Ovary (tissue), 9 donors: ENCODE measurements around the gene WNT16. TPM values are rescaled to one million over a fixed set of nuclear protein-coding genes. Genes with fewer than 3 reads are reported as not detected.

ENCODE experiments used
- DNase-seq, 5 donors: peaks; one replicate each; pipeline ENCODE4 v3.0.0-alpha.2; 2019 to 2020
- H3K27ac ChIP-seq, 2 donors: fragments of 200-600 bp; one replicate each; pipeline versions ENCODE4 v1.5.1 to v1.8.0; 2019 to 2022
- H3K27me3 ChIP-seq: fragments of 200-600 bp; one replicate; pipeline ENCODE4 v1.8.0; 2022
- H3K36me3 ChIP-seq: fragments of 200-600 bp; sonication (generic); one replicate; pipeline ENCODE4 v1.5.1; 2019
- H3K4me1 ChIP-seq: one replicate; pipeline ENCODE4 v1.8.1; 2013; ENCODE audit warnings: mild to moderate bottlenecking, moderate library complexity; ENCODE audit not compliant: insufficient read depth
- H3K4me3 ChIP-seq: fragments of 200-600 bp; sonication (generic); one replicate; pipeline ENCODE4 v1.5.1; 2017
- H3K9me3 ChIP-seq, 2 donors: fragments of 200-600 bp in 1 of 2; sonication (generic) in 1 of 2; one replicate each; pipeline versions ENCODE4 v1.5.1 to v1.8.1; 2013 to 2019; ENCODE audit warnings: mild to moderate bottlenecking in 1 of 2, moderate library complexity in 1 of 2
- EP300 ChIP-seq: sonication (generic); formaldehyde crosslinking; IDR thresholded peaks from one replicate; pipeline ENCODE4 v1.6.1; 2017; ENCODE audit warnings: antibody characterized with exemption
- POLR2A ChIP-seq: fragments of 450-650 bp; IDR thresholded peaks from one replicate; pipeline ENCODE4 v1.6.1; 2017; ENCODE audit warnings: antibody characterized with exemption, mild to moderate bottlenecking, moderate library complexity
- WGBS, 3 donors: extraction: QIAGEN DNeasy Blood & Tissue Kit in 1 of 3; methylation state at CpG; one replicate each; pipeline versions ENCODE4 v1.1.5 to v1.1.7; 2013 to 2017; 5-methylcytosine and 5-hydroxymethylcytosine counted together
- intact Hi-C, 4 donors: fragments of 100-400 bp; cut with DNase I; formaldehyde crosslinking; loops; one replicate each; pipeline versions ENCODE4 v1.11.0 to v1.15.1; 2022 to 2023
- polyA plus RNA-seq, 2 donors: library from polyadenylated mRNA; stranded (reverse); fragments of 200-250 nt in 1 of 2; fragments of 350-450 nt in 1 of 2; fragmentation: Illumina TruSeq in 1 of 2; extraction: RNeasy Lipid Tissue Mini Kit (QIAGEN cat#74804) in 1 of 2; gene quantifications; one replicate each; pipeline ENCODE4 v1.2.3, GENCODE V29; 2013 to 2014
- total RNA-seq, 7 donors: library from RNA; depleted of rRNA in 2 of 7; stranded (reverse); fragments of >200 nt in 2 of 7; fragmentation: NEBNext Ultra II Directional in 3 of 7; extraction: Animal tissue kit (Norgen Biotek cat#: 25700) in 3 of 7; gene quantifications; one replicate each; pipeline versions ENCODE4 v1.1.0 to v1.2.4, GENCODE V29; 2016 to 2023
- TF ChIP-seq, protein P1 (sequence below), 3 donors: fragments of 450-650 bp in 2 of 3; fragments of 200-600 bp in 1 of 3; IDR thresholded peaks; one replicate each; pipeline versions ENCODE4 v1.5.1 to v1.8.0; 2016 to 2022; ENCODE audit warnings: antibody characterized with exemption in 3 of 3, mild to moderate bottlenecking in 1 of 3
- donor health status: DM: no; HTN: no; CAD: no; lungs with moderate emphysema.
- donor health status: DM: no; HTN: no; CAD: no.
- donor health status: Bipolar disorder and iron deficiency.
- donor health status: DM: yes; HTN: yes; CAD: no.
- donor health status: DM: no; HTN: no; CAD: no.
- donor health status: DM: yes; HTN: yes; CAD: no.

WNT16 gene
- total and polyA plus RNA-seq, 9 donors, result 0.02 to 1.5 (median 0.12) TPM; not detected in 4

DNA sequence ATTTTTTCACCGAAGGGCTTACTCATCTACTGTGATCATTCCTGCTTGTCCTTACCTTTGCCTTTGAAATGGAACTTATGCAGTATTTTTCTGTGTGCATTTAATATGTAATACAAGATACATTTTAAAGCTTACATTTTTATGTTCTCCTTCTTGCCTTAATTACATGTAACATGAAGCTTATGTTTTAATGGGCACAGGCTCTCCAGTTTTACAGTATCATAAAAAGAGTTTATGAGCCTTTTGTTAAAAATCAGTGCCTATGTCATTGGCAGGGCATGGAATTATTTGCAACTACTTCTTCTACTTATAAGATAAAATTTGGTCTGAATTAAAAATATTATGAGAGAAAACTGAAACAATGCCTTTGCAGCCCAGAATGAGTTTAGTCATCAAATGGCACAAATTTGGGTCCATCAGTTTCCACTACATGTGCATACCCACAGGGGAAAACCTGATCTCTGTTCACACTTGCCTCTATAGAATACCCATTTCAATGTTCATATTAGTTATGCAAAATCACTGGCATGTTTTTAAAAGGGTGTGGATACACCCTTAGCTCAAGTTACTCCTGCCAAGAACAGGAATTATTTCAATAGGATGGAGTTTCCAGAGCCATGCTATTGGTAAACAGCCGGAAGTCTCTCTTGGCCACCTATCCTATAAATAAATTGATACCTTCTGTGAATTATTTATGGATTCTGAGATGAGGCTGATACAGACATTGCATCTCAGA lies 27.9 kb upstream of the WNT16 start:
- intact Hi-C loops, result no loop called here
- no peak for DNase-seq
- no peaks in the 10 kb centered on the region for H3K36me3 ChIP-seq
- no peaks in the 10 kb centered on the region for H3K9me3 ChIP-seq
- 89 to 90% (median 90%) methylated on average over 2 of the region's 2 CpGs for WGBS, 3 donors
- H3K27me3 ChIP-seq, result peaks cover 5% of the 10 kb centered on the region
- no peak overlapping the region for H3K4me3 ChIP-seq
- no peaks in the 10 kb centered on the region for H3K4me1 ChIP-seq
- H3K27ac ChIP-seq, result no peak overlapping the region
- TF ChIP-seq POLR2A, result no peak
- TF ChIP-seq EP300, result no peak
- TF ChIP-seq, protein P1, sequence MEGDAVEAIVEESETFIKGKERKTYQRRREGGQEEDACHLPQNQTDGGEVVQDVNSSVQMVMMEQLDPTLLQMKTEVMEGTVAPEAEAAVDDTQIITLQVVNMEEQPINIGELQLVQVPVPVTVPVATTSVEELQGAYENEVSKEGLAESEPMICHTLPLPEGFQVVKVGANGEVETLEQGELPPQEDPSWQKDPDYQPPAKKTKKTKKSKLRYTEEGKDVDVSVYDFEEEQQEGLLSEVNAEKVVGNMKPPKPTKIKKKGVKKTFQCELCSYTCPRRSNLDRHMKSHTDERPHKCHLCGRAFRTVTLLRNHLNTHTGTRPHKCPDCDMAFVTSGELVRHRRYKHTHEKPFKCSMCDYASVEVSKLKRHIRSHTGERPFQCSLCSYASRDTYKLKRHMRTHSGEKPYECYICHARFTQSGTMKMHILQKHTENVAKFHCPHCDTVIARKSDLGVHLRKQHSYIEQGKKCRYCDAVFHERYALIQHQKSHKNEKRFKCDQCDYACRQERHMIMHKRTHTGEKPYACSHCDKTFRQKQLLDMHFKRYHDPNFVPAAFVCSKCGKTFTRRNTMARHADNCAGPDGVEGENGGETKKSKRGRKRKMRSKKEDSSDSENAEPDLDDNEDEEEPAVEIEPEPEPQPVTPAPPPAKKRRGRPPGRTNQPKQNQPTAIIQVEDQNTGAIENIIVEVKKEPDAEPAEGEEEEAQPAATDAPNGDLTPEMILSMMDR (IDR thresholded peaks at IDR 0.05), result no peak

DNA sequence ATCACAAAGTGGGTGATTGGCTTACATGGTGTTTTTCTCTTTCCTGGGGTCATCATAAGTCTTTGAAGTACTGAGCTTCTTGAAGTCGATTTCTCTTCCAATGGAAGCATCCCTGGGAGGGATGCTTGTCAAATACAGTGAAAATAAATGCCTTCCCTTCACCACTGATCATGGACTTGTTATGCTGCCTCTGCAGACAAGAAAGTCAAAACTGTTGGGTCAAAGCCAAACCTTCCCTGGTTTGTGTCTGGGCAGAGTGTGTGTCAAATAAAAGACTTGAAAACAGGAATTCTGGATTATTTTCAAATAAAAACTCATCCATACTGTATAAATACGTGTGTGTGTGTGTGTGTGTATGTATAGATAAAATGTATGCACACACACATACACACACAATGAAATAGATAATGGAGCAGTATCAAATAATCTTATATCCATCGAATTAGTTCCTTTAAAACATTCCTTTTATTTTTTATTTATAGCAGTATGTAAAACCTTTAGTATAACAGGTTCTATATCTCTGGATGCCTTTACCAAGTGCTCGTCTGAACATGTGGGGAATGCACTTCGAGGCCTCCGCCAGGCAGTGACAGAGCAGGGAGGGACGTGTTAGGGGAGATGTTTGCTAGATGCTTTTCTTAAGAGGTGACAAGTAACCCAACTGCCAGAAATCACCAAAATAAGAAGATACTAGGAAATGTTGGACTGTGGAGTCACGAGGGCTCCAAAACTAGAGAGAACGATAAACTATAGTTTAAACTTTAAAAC lies 27.2 kb upstream of the WNT16 start:
- DNase-seq, result no peak
- WGBS, 3 donors, result 67 to 78% (median 72%) methylated on average over 9 of the region's 9 CpGs
- intact Hi-C loops, result no loop called here

DNA sequence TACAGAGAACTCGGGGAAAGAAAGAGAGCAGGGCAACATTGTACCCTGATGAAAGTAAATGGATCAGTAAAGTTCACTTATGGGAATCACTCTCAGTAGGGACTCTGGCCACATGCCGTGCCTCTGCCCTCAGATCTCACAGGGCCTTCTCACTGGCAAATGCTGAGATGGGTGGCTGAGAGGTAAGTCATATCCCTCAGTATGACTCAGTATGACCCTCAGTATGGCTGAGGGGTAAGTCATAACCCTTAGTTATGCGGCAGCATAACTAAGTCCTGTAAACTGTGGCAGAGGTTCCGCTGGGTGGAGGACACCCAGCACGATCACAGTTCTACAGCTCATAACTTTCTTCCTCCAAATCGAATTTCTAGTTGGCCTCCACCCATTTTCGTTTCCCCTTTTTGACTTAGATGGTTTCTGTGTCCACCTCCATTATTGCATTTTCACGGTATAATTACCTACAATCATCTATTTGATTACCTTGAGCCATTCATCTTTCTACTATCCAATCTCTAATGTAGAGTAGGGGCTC lies 26.5 kb upstream of the WNT16 start:
- 95 to 98% (median 97%) methylated on average over 8 of the region's 8 CpGs for WGBS, 3 donors
- Histone ChIP-seq H3K9me3 (no peaks in the 10 kb centered on the region), H3K4me1 (no peaks in the 10 kb centered on the region), H3K27me3 (peaks cover under 1% of the 10 kb centered on the region), H3K27ac (no peak overlapping the region), H3K4me3 (no peak overlapping the region), H3K36me3 (no peaks in the 10 kb centered on the region)
- TF ChIP-seq, protein P1 (IDR thresholded peaks at IDR 0.05), result no peak
- TF ChIP-seq POLR2A (no peak), EP300 (no peak)
- intact Hi-C loops, result no loop called here
- DNase-seq, result no peak

More for the DNA sequence above, 27.2 kb upstream of the WNT16 start:
- Histone ChIP-seq H3K36me3 (no peaks in the 10 kb centered on the region), H3K27me3 (peaks cover 5% of the 10 kb centered on the region), H3K4me3 (no peak overlapping the region), H3K4me1 (no peaks in the 10 kb centered on the region), H3K9me3 (no peaks in the 10 kb centered on the region), H3K27ac (no peak overlapping the region)
- TF ChIP-seq, protein P1 (IDR thresholded peaks at IDR 0.05), result no peak
- TF ChIP-seq EP300 (no peak), POLR2A (no peak)

DNA sequence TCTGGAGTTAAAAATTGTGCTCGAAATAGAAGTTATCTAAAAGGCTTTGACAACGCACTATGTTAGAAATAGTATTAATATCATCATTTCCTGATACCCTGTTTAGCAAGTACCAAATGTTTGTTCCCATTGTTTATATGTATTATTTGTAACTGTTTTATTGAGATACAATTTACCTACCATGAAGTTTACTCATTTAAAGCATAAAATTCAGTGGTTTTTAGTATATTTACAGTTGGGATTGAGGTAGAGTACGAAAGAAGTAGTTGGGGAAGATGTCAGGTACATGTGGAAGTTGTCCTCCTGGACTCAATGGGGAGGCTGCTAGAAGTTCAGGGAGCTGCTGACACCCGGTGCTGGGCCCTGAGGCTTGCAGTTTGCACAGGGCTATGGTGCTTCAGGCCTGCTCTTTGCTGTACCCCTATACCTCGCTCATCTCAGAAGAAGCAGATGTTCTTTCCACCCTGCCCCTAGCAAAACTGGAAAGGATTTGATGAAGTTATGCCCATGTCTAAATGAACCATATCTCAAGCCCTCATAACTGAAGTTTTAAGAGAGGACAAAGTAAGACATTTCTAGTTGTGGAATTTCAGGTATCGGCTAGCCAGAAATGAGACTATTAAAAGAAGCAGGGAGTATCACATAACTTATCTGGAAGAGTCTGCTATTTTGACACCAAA lies 25.2 kb upstream of the WNT16 start:
- H3K9me3 ChIP-seq, result no peaks in the 10 kb centered on the region
- no peaks in the 10 kb centered on the region for H3K4me1 ChIP-seq
- no peak overlapping the region for H3K27ac ChIP-seq
- intact Hi-C loops, result no loop called here
- H3K4me3 ChIP-seq, result no peak overlapping the region
- no peaks in the 10 kb centered on the region for H3K36me3 ChIP-seq
- WGBS, 3 donors, result 88 to 95% (median 90%) methylated on average over 6 of the region's 6 CpGs
- H3K27me3 ChIP-seq, result no peaks in the 10 kb centered on the region
- DNase-seq, result no peak
- TF ChIP-seq POLR2A, result no peak
- TF ChIP-seq EP300, result no peak
- TF ChIP-seq, protein P1 (IDR thresholded peaks at IDR 0.05), result no peak
